Measurements from ENCODE around the gene TLL1. TPM values are rescaled to one million over a fixed set of nuclear protein-coding genes. Genes with fewer than 3 reads are reported as not detected.

The TLL1 gene
- polyA plus RNA-seq (2011; rRNA removed), result 0.01 TPM in 1 of 2 replicates, not detected in the other
- polyA plus RNA-seq (2012; cell fraction: cytosol; rRNA removed), result not detected in 2 replicates
- polyA plus RNA-seq (2012; cell fraction: nucleus; rRNA removed), result not detected in 2 replicates
- 0.12 to 0.13 TPM (median 0.12 TPM) in 3 replicates for polyA plus RNA-seq (2017; fragmentation: RNase III; extraction: RNeasy Plus Mini Kit Qiagen cat#74134 plus additional on column Dnase treatment)
- polyA minus RNA-seq (2011; rRNA and poly(A)+ RNA removed), result not detected in 2 replicates

- CTCF ChIA-PET, result interaction anchor here (0.6 kb wide), 1 partner anchor 1396 kb away, joined by 3 read pairs; no protein-coding TSS in a partner anchor
- Histone ChIP-seq H3K4me1 (peaks cover 7% of the 10 kb centered on the region; the same call in 1 of the 3 replicates), H3K4me2 (peak within 1 kb of the TSS; percentile 97), H3K9me3 (no peaks in the 10 kb centered on the region), H3K4me3 (peak within 1 kb of the TSS; percentile 47), H3K27ac (0 out of 6 replicates have a peak within 1 kb of the TSS, but pooled peaks of 1 of the 2 experiments have one; percentile 7)
- FAIRE-seq (no peak), DNase-seq (ENCODE audit: low read depth in 1 of 2, low spot score in 1 of 2) (peak in 1 of 2 experiments; percentile 5), ATAC-seq (no peak)
- TF ChIP-seq REST (IDR thresholded peaks at IDR 0.05) (no peak), ZC3H11A (IDR thresholded peaks at IDR 0.05) (no peak), ZNF302 (CRISPR knock-in tag; IDR thresholded peaks at IDR 0.05) (no peak), BHLHE40 (IDR thresholded peaks at IDR 0.05; ENCODE audit: low read depth, low read length) (no peak), CEBPB (IDR thresholded peaks at IDR 0.05) (no peak), CHD4 (IDR thresholded peaks at IDR 0.05; ENCODE audit: borderline replicate concordance) (no peak), POLR2A (IDR thresholded peaks at IDR 0.05; ENCODE audit: low read length) (no peak), MAX (IDR thresholded peaks at IDR 0.05) (no peak), FOXS1 (CRISPR knock-in tag; IDR thresholded peaks at IDR 0.05) (no peak), CBX8 (IDR thresholded peaks at IDR 0.05) (no peak), EHMT2 (IDR thresholded peaks at IDR 0.05; ENCODE audit: low read depth) (no peak), ZSCAN20 (CRISPR knock-in tag; IDR thresholded peaks at IDR 0.05) (no peak), NR3C1 (IDR thresholded peaks at IDR 0.05) (no peak)
- TF ChIP-seq, protein P1, sequence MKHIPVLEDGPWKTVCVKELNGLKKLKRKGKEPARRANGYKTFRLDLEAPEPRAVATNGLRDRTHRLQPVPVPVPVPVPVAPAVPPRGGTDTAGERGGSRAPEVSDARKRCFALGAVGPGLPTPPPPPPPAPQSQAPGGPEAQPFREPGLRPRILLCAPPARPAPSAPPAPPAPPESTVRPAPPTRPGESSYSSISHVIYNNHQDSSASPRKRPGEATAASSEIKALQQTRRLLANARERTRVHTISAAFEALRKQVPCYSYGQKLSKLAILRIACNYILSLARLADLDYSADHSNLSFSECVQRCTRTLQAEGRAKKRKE (CRISPR knock-in tag; IDR thresholded peaks at IDR 0.05; ENCODE audit: low read depth), result no peak
- 27% methylated on average over 24 of the region's 24 CpGs for WGBS (ENCODE audit: missing lambda C conversion rate)
- POLR2A ChIA-PET, result no interaction called here
These were observed at the start of gene TLL1 for GRCh38 chr4:165872461-165873297. TLL1 (plus strand) TSS chr4:165873237; CDS start chr4:165873905, 668 bp downstream.

DNA sequence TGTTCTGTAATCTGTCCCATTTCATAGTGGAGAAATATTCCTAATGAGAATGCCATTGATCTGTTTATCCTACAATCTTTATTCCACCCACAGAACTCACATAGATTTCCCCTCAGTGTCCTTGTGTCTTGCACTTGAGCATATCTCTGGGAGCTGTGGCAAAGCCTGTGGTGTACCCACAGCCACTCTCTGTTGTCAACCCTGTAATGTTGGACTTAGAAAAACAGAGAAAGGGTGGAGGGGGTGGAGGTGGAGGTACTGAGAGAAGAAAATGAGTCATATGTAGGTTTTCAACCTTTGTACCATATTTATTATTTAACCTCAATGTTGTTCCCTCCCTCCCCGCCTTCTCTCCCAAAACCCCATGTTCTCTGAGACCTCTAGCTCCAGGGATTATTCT, 46.9 kb upstream of the TLL1 start:
- Histone ChIP-seq H3K27ac (no peak overlapping the region), H3K4me3 (no peak overlapping the region), H3K9me3 (no peaks in the 10 kb centered on the region), H3K4me1 (no peaks in the 10 kb centered on the region), H3K4me2 (no peak overlapping the region)
- ATAC-seq (no peak), FAIRE-seq (no peak), DNase-seq (ENCODE audit: low read depth in 1 of 2, low spot score in 1 of 2) (no peak)
- 35% methylated on average over 1 of the region's 1 CpG for WGBS (ENCODE audit: missing lambda C conversion rate)
- POLR2A ChIA-PET, result no interaction called here
- CTCF ChIA-PET, result no interaction called here
- TF ChIP-seq POLR2AphosphoS2 (conservative IDR thresholded peaks at IDR 0.05; ENCODE audit: low read length) (no peak), RNF2 (IDR thresholded peaks at IDR 0.05; ENCODE audit: borderline replicate concordance, low read depth) (no peak), FOXS1 (CRISPR knock-in tag; IDR thresholded peaks at IDR 0.05) (no peak), ZC3H11A (IDR thresholded peaks at IDR 0.05) (no peak), SREBF2 (IDR thresholded peaks at IDR 0.05) (no peak), NPAS2 (CRISPR knock-in tag; IDR thresholded peaks at IDR 0.05; ENCODE audit: borderline replicate concordance) (no peak), MAX (IDR thresholded peaks at IDR 0.05) (no peak), HOXB13 (CRISPR knock-in tag; IDR thresholded peaks at IDR 0.05; ENCODE audit: low read depth) (no peak), POLR2A (IDR thresholded peaks at IDR 0.05; ENCODE audit: low read length) (no peak), ZNF302 (CRISPR knock-in tag; IDR thresholded peaks at IDR 0.05) (no peak), MAFK (IDR thresholded peaks at IDR 0.05; ENCODE audit: partially characterized antibody) (no peak), BHLHE40 (IDR thresholded peaks at IDR 0.05; ENCODE audit: low read depth, low read length) (no peak), CBX2 (IDR thresholded peaks at IDR 0.05; ENCODE audit: borderline replicate concordance, low read depth) (no peak), RAD21 (conservative IDR thresholded peaks at IDR 0.05 in 1 of 2, IDR thresholded peaks at IDR 0.05 in 1 of 2) (no peak), HEYL (CRISPR knock-in tag; IDR thresholded peaks at IDR 0.05) (no peak), JUN (IDR thresholded peaks at IDR 0.05) (no peak), ZSCAN20 (CRISPR knock-in tag; IDR thresholded peaks at IDR 0.05) (no peak), RFX5 (IDR thresholded peaks at IDR 0.05) (no peak)
- TF ChIP-seq, protein P1 (CRISPR knock-in tag; IDR thresholded peaks at IDR 0.05; ENCODE audit: low read depth), result no peak

Data from A549 (cell line).